ENCODE measurements around the gene SPIN2A.

DNA sequence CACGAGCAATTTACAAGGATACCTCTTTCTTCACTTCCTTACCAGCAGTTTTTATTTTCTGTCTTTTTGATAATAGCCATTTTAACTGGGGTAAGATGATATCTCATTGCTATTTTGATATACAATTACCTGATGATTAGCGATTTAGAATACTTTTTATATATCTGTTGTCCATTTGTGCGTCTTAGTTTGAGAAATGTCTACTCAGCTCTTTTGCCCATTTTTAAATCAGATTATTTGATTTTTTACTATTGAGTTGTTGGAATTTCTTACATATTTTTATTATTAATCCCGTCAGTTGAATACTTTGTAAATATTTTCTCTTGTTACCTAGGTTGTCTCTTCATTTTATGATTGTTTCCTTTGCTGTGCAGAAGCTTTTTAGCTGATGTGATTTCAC is 1.5 kb upstream of the SPIN2A start:
- TF ChIP-seq EZH2 (IDR thresholded peaks at IDR 0.05; ENCODE audit: borderline replicate concordance, insufficient read depth, low read length, poor library complexity, severe bottlenecking) (no peak), EP300 (conservative IDR thresholded peaks at IDR 0.05; ENCODE audit: poor library complexity, severe bottlenecking) (no peak)
